Mucosa of rectum (tissue), 2 donors: ENCODE data around the gene NOC3L.
A peak's percentile ranks its signal among the peaks of the same experiment; 100 is the strongest.

Source experiments
- H3K27ac ChIP-seq, 2 donors: one replicate each; pipeline ENCODE4 v1.7.0; 2013; ENCODE audit warnings: inconsistent platforms in 2 of 2, low read depth in 2 of 2, low read length in 2 of 2
- H3K27me3 ChIP-seq, 2 donors: one replicate each; pipeline ENCODE4 v1.7.0; 2013; ENCODE audit warnings: low read length in 2 of 2; ENCODE audit not compliant: control insufficient read depth in 2 of 2, insufficient read depth in 2 of 2
- H3K36me3 ChIP-seq, 2 donors: one replicate each; pipeline ENCODE4 v1.7.0; 2013; ENCODE audit warnings: low read length in 2 of 2; ENCODE audit not compliant: control insufficient read depth in 2 of 2, insufficient read depth in 2 of 2
- H3K4me1 ChIP-seq, 2 donors: one replicate each; pipeline ENCODE4 v1.7.0; 2013; ENCODE audit warnings: low read length in 2 of 2, mild to moderate bottlenecking in 1 of 2; ENCODE audit not compliant: control insufficient read depth in 2 of 2, insufficient read depth in 2 of 2
- H3K4me3 ChIP-seq, 2 donors: one replicate each; pipeline ENCODE4 v1.7.0; 2013; ENCODE audit warnings: low read length in 2 of 2
- H3K9ac ChIP-seq, 2 donors: one replicate each; pipeline ENCODE4 v1.7.0; 2013; ENCODE audit warnings: low read length in 2 of 2, low read depth in 1 of 2, mild to moderate bottlenecking in 1 of 2
- H3K9me3 ChIP-seq, 2 donors: one replicate each; pipeline ENCODE4 v1.7.0; 2013; ENCODE audit warnings: low read length in 2 of 2; ENCODE audit not compliant: control insufficient read depth in 2 of 2
- donor health status: healthy.
- donor health status: Normal muscosa, but diverticular disease.

The NOC3L gene

DNA sequence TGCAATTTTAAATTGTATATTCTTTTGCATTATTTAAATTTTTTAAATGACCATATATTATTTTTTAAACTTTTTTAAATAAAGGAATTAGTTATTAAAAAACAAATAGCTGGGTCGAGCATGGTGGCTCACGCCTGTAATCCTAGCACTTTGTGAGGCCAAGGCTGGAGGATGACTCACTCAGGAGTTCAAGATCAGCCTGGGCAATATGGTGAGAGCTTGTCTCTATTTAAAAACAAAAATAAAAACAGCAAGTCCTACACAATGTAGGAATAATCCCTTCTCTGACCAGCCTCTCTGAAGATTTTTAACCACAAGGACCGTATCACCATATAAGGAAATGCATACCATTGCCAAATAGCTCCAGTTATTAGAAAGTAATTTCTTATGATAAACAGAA, 19.6 kb downstream of the NOC3L start:
- H3K9me3 ChIP-seq: no peaks in the 10 kb centered on the region
- H3K27me3 ChIP-seq: no peaks in the 10 kb centered on the region
- H3K4me3 ChIP-seq: no peak overlapping the region
- no peaks in the 10 kb centered on the region for H3K4me1 ChIP-seq
- no peak overlapping the region for H3K27ac ChIP-seq
- no peak overlapping the region for H3K9ac ChIP-seq
- H3K36me3 ChIP-seq: peaks cover 32 to 42% of the 10 kb centered on the region in 2 donors

DNA sequence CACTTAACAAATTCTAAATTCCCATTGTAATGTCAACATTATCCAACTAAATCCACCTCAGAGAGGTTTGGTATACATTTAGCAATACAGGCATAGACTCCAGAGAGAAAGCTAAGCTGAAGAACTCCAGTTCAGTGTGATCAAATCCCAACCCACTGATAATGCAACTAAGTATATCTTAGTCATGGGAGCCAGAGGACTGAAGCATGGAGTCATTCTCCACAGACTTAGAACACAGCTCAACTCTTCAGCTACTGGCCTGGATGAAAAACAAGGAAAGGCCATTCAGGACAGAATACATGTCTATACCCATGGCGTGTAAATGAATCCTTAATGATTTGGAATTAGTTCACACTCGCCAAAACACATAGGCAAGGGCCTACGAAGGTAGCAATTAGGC, 27.9 kb downstream of the NOC3L start:
- H3K36me3 ChIP-seq: peaks cover 56 to 69% of the 10 kb centered on the region in 2 donors
- H3K27ac ChIP-seq: no peak overlapping the region
- no peaks in the 10 kb centered on the region for H3K27me3 ChIP-seq
- H3K9ac ChIP-seq: no peak overlapping the region
- H3K4me3 ChIP-seq: no peak overlapping the region
- H3K9me3 ChIP-seq: no peaks in the 10 kb centered on the region
- no peaks in the 10 kb centered on the region for H3K4me1 ChIP-seq

DNA sequence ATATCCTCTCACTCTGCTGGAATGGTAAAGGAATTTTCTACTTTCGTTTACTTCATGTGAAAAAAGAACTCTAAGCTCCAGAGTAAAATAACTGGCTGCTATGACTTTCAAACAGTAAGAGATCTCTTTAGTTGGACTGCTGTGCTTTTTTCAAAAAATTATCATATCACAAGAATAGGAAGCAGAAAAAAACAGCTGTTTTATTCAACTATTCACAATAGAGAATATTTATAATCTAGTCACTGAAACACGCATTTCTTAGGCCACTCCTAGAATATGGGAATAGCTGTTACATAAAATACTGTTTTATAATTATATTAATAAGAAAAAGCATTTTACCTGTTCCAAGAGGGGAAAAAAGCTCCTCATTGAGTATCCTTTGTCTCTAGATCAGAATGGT, 29.7 kb downstream of the NOC3L start:
- no peaks in the 10 kb centered on the region for H3K4me1 ChIP-seq
- H3K9ac ChIP-seq: no peak overlapping the region
- H3K4me3 ChIP-seq: no peak overlapping the region
- no peaks in the 10 kb centered on the region for H3K27me3 ChIP-seq
- peaks cover 40 to 55% of the 10 kb centered on the region in 2 donors for H3K36me3 ChIP-seq
- no peak overlapping the region for H3K27ac ChIP-seq
- H3K9me3 ChIP-seq: no peaks in the 10 kb centered on the region

DNA sequence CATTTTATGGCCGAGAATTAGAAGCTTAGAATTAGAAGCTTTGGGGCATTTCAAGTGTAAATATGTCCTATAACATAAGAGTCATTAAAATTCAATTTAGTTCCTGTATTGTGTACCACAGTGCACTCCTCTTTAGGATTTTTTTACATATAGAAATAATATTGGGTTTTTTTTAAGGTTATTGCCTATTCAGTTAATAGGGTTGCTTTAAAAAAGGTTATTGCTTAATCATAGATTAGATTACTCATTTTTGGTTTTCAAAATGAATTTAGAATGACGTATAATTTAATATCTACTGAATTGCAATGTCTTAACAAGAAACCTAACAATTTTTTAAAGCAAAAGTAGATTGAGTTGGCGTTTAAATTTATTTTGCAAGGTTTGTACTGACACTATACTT, 34.1 kb downstream of the NOC3L start:
- Histone ChIP-seq H3K4me3 (no peak overlapping the region), H3K9me3 (no peaks in the 10 kb centered on the region), H3K36me3 (peaks cover 29 to 47% of the 10 kb centered on the region in 2 donors), H3K9ac (no peak overlapping the region), H3K27me3 (no peaks in the 10 kb centered on the region), H3K27ac (no peak overlapping the region), H3K4me1 (no peaks in the 10 kb centered on the region)

DNA sequence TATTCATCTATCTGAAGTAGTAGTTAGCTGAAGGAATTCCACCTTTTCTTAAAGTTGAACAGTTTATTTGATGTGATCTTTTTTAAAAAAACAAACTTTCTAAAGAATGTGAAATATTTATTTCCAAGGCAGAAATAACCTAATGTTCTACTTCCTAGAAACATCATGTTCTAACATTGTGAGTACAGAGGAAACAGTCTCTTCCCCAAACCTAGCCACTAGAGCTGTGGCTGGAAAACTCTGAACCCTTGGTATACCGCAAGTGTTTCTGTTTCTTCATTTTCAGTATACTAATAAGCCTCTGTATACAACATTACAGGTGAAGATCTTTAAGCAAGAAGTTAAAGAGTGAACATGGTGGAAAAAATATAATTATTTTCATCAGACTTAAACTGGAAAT, 35.1 kb downstream of the NOC3L start:
- no peak overlapping the region for H3K9ac ChIP-seq
- peaks cover 28 to 43% of the 10 kb centered on the region in 2 donors for H3K36me3 ChIP-seq
- H3K9me3 ChIP-seq: no peaks in the 10 kb centered on the region
- H3K27me3 ChIP-seq: no peaks in the 10 kb centered on the region
- H3K4me1 ChIP-seq: no peaks in the 10 kb centered on the region
- no peak overlapping the region for H3K4me3 ChIP-seq
- no peak overlapping the region for H3K27ac ChIP-seq

DNA sequence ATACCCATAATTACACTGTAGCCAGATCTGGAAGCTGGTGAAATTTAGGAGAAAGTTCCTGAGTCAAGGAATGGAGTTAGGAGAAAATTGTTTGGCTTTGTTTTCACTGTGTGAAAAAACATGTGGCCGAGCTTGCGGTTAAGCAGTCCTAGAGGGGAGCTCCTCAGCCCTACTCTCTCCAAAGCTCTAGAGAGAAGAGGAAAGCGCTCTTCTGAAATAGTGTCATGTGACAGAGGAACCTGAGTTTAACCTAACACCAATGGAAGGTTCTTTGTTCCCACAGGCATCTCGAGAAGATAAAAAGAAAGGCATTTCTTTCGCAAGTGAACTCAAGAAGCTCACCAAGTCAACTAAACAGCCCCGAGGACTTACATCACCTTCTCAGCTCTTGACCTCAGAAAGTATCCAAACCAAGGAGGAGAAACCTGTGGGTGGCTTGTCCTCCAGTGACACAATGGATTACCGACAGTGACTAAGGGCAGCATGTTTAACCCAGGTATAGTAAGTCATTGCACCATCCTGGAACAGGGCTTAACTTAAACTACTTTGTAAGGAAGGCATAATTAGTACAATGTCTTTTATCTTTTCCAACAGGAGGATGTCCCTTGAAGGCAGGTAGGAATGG, 38.0 kb downstream of the NOC3L start:
- Histone ChIP-seq H3K4me3 (no peak overlapping the region), H3K9me3 (no peaks in the 10 kb centered on the region), H3K9ac (no peak overlapping the region), H3K27me3 (no peaks in the 10 kb centered on the region), H3K4me1 (no peaks in the 10 kb centered on the region), H3K27ac (no peak overlapping the region), H3K36me3 (peaks cover 25 to 35% of the 10 kb centered on the region in 2 donors)

DNA sequence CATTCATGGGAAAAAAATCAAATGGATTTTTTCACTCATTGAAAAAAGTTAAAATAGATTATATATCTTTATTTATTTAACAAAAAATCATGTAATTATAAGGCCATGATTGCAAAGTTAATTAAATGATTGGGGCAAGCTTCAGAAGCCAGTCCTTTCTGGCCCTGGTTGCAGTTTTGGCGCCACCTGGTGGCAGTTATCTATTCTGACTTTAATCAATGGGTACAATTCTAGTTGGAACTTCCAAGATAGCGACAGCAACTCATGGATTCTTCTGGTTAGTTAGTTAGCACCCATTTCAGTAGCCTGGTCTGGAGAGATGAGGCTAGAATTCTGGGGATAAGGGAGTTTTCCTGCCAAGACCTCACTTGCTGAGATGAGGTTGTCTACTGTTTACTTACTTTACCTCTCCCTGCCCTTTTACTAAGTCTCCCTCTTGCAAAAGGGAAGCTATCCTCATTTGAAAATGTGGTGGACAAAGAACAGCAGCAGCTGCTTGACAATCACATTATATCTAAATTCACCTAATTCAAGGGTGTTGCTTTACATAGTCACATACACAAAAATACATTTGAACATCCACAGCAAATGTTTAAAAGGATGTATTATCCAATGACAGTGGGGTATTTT, 42.3 kb downstream of the NOC3L start:
- no peaks in the 10 kb centered on the region for H3K27me3 ChIP-seq
- H3K9ac ChIP-seq: no peak overlapping the region
- H3K9me3 ChIP-seq: no peaks in the 10 kb centered on the region
- no peak overlapping the region for H3K4me3 ChIP-seq
- no peaks in the 10 kb centered on the region for H3K4me1 ChIP-seq
- no peak overlapping the region for H3K27ac ChIP-seq
- H3K36me3 ChIP-seq: peaks cover 23 to 25% of the 10 kb centered on the region in 2 donors

DNA sequence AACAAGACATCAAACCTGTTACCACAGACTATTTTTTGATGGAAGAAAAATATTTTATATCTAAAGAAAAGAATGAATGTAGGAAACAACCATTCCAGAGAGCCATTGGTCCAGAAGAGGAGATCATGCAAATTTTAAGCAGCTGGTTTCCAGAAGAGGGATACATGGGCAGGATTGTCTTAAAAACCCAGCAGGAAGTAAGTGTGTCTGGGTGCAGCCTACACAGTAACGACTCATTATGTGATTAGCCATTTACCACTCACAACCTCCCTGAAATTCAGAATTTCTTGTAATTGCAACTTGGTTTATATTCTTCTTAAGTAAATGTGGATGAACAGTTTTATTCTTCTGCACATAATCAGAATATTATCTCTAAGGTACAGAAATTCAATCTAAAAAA, 46.2 kb downstream of the NOC3L start:
- Histone ChIP-seq H3K4me1 (no peaks in the 10 kb centered on the region), H3K4me3 (no peak overlapping the region), H3K27ac (no peak overlapping the region), H3K36me3 (peaks cover 18 to 21% of the 10 kb centered on the region in 2 donors), H3K9me3 (no peaks in the 10 kb centered on the region), H3K27me3 (no peaks in the 10 kb centered on the region), H3K9ac (no peak overlapping the region)

DNA sequence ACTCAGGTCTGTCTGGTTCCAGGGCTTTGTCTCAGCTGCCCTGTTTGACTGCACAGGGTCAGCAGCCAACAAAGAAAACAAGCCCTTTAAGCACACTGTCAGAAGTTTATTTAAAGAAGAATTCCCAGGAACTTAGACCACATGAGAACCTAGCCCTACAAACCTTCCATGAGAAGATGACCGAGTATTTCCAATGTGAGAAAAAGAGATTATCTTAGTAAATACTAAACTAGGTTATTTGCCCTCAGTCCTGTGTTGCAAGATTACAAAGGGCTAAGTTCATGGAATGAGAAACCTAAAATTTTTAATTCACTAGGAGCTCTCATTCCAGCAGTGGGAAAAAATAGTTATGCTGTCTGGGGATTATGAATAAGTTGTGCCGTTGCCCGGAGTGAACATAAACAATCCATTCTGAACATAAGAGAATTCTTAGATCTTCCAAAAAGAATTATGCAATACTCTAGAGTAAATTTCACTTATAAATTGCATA, 46.7 kb downstream of the NOC3L start:
- no peaks in the 10 kb centered on the region for H3K9me3 ChIP-seq
- H3K36me3 ChIP-seq: peaks cover 19 to 26% of the 10 kb centered on the region in 2 donors
- H3K4me1 ChIP-seq: no peaks in the 10 kb centered on the region
- H3K4me3 ChIP-seq: no peak overlapping the region
- peak overlapping the region in 1 of 2 donors; percentile 20 for H3K9ac ChIP-seq
- no peak overlapping the region for H3K27ac ChIP-seq
- no peaks in the 10 kb centered on the region for H3K27me3 ChIP-seq

DNA sequence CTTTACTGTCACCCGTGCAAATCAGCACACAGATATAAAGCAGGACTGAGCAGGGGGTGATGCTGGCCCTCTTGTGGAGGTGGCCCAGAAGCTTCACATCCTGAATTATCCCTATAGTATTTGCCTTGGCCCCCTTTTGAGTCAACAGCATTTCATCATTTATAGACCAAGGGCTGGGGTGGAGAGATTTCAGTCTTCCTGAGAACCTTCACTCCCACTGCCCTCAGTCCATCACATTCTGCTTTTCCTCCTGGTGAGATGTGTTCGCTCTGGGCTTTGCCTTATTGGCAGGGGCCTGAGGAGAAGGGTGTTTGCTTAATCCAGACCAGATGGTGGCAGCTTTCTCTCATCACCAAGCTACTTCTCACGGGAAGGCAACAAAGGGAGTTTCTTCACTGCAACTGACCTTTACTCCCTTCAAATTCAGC, 47.7 kb downstream of the NOC3L start:
- H3K36me3 ChIP-seq: peaks cover 27 to 30% of the 10 kb centered on the region in 2 donors
- H3K27me3 ChIP-seq: no peaks in the 10 kb centered on the region
- no peak overlapping the region for H3K9ac ChIP-seq
- no peak overlapping the region for H3K4me3 ChIP-seq
- H3K9me3 ChIP-seq: no peaks in the 10 kb centered on the region
- no peak overlapping the region for H3K27ac ChIP-seq
- H3K4me1 ChIP-seq: no peaks in the 10 kb centered on the region
